Lower lobe of right lung (tissue), 2 donors: ENCODE results near the gene FNTB. TPM values are rescaled to one million over a fixed set of nuclear protein-coding genes. Genes with fewer than 3 reads are reported as not detected.
A peak's percentile ranks its signal among the peaks of the same experiment; 100 is the strongest.

Source experiments
- ATAC-seq, 2 donors: fragments of 200-7000 bp; cut with Tn5 transposase; one replicate each; pipeline ENCODE4 v1.9.1; 2020 to 2022; ENCODE audit warnings: mild to moderate bottlenecking in 2 of 2, moderate library complexity in 2 of 2
- DNase-seq: peaks from one replicate; pipeline ENCODE4 v3.0.0-alpha.2; 2020
- H3K27ac ChIP-seq: fragments of 200-600 bp; one replicate; pipeline ENCODE4 v1.8.0; 2022
- H3K27me3 ChIP-seq: fragments of 200-600 bp; one replicate; pipeline ENCODE4 v1.8.0; 2022; ENCODE audit warnings: low read depth
- H3K36me3 ChIP-seq: fragments of 200-600 bp; one replicate; pipeline ENCODE4 v1.8.0; 2022; ENCODE audit warnings: mild to moderate bottlenecking
- H3K4me1 ChIP-seq: fragments of 200-600 bp; one replicate; pipeline ENCODE4 v1.8.0; 2022
- H3K4me3 ChIP-seq: fragments of 200-600 bp; one replicate; pipeline ENCODE4 v1.8.0; 2022; ENCODE audit warnings: mild to moderate bottlenecking
- H3K9me3 ChIP-seq: fragments of 200-600 bp; one replicate; pipeline ENCODE4 v1.8.0; 2022
- intact Hi-C: fragments of 100-400 bp; cut with DNase I; formaldehyde crosslinking; loops from one replicate; pipeline ENCODE4 v1.11.0; 2022
- long read RNA-seq: library from polyadenylated mRNA; unstranded; transcript quantifications from one replicate; pipeline ENCODE4 v2.0.0, GENCODE V29; 2021
- total RNA-seq: library from RNA; stranded (reverse); fragmentation: NEBNext Ultra II Directional; extraction: Animal tissue kit (Norgen Biotek cat#: 25700); gene quantifications from one replicate; pipeline ENCODE4 v1.2.1, GENCODE V29; 2021
- TF ChIP-seq, protein P1 (sequence below): fragments of 200-600 bp; IDR thresholded peaks from one replicate; pipeline ENCODE4 v1.8.0; 2022; ENCODE audit warnings: antibody characterized with exemption, mild to moderate bottlenecking
- donor health status: DM: no; HTN: yes; CAD: no; lungs with severe emphysema.

Gene FNTB, protein sequence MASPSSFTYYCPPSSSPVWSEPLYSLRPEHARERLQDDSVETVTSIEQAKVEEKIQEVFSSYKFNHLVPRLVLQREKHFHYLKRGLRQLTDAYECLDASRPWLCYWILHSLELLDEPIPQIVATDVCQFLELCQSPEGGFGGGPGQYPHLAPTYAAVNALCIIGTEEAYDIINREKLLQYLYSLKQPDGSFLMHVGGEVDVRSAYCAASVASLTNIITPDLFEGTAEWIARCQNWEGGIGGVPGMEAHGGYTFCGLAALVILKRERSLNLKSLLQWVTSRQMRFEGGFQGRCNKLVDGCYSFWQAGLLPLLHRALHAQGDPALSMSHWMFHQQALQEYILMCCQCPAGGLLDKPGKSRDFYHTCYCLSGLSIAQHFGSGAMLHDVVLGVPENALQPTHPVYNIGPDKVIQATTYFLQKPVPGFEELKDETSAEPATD
- total RNA-seq, result 14.0 TPM
- long read RNA-seq, transcript FNTB-201 (12 exons, 2,834 nt), result major isoform, 19 of 37 reads
- long read RNA-seq, partial matches to known transcripts, result 4 of 37 reads
- long read RNA-seq, other reads (novel, unspliced or antisense), result 10 of 37 reads

DNA sequence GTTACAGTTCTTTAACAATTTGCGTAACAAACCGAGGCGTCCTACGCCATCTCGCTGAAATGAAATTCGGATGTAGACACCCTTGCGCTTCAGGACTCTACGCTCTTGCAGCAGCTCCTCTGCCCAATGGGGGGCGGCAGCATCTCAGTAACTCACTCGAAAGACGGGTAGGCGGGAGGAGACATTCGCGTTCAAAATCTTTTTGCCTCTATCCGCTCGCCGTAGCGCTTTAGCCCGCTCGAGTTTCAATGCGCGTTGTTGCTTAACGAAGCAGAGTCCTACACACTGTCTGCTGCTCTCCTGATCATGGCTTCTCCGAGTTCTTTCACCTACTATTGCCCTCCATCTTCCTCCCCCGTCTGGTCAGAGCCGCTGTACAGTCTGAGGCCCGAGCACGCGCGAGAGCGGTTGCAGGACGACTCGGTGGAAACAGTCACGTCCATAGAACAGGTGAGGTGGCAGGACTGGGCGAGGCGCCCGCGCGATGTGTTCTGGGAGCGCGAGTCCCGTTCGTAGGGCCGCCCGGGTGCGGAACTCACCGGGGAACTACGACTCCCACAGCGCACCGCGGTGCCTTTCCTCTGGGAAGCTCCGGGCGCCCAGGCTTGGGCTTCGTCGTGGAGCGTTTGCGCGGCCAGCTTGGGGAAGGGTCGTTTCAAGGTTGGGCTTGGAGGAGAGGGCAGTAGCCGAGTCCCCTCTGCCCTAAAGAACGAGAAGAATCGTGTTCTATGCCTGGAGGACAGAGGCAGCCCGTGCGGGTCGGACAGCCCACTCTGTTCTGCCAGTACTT, at the start of gene FNTB:
TSS of gene FNTB (plus strand) at position 248 of the 790 bp plus-strand sequence. CDS start at position 307, 59 bp downstream.
- H3K4me3 ChIP-seq, result peak within 1 kb of the TSS; percentile 86
- peak; percentile 99 for ATAC-seq
- no peaks in the 10 kb centered on the region for H3K36me3 ChIP-seq
- DNase-seq, result peak; percentile 97
- peaks cover 18% of the 10 kb centered on the region for H3K4me1 ChIP-seq
- TF ChIP-seq, protein P1, sequence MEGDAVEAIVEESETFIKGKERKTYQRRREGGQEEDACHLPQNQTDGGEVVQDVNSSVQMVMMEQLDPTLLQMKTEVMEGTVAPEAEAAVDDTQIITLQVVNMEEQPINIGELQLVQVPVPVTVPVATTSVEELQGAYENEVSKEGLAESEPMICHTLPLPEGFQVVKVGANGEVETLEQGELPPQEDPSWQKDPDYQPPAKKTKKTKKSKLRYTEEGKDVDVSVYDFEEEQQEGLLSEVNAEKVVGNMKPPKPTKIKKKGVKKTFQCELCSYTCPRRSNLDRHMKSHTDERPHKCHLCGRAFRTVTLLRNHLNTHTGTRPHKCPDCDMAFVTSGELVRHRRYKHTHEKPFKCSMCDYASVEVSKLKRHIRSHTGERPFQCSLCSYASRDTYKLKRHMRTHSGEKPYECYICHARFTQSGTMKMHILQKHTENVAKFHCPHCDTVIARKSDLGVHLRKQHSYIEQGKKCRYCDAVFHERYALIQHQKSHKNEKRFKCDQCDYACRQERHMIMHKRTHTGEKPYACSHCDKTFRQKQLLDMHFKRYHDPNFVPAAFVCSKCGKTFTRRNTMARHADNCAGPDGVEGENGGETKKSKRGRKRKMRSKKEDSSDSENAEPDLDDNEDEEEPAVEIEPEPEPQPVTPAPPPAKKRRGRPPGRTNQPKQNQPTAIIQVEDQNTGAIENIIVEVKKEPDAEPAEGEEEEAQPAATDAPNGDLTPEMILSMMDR, result peak; percentile 66
- intact Hi-C loops, result no loop called here
- H3K9me3 ChIP-seq, result no peaks in the 10 kb centered on the region
- peak within 1 kb of the TSS; percentile 86 for H3K27ac ChIP-seq
- no peaks in the 10 kb centered on the region for H3K27me3 ChIP-seq

DNA sequence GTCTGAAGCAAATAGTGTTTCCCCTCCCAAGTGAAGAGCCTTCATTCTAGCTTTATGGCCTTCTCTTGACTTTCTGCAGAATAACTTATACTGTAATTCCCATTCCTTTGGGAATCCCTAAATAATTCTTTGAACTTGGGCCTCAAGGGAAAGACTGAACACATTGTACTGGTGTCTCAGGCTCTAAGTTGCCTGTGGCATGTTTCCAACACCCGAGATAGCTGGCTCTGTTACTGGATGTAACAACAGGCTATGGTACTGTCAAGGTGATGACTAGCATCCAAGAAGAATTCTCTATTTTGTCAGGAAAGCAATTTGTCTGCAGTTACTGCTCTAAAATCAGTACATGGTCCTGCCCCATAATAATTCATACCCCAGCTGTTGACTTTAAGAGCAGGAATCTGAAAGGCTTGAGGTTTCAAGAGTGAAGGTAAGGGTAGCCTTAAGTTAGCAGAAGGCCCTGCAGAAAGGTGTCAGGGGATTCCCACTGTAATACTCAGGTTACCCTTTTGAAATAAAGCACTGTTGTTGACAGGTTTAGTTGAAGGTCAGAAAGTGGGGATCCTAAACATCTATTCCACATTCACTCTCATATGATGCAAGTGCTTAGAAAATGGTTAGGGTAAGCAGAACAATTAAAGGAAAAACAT, 49.4 kb upstream of the FNTB start:
- Histone ChIP-seq H3K36me3 (peaks cover 56% of the 10 kb centered on the region), H3K27ac (no peak overlapping the region), H3K9me3 (no peaks in the 10 kb centered on the region), H3K4me3 (no peak overlapping the region), H3K4me1 (no peaks in the 10 kb centered on the region), H3K27me3 (no peaks in the 10 kb centered on the region)
- TF ChIP-seq, protein P1, result no peak
- DNase-seq, result no peak
- intact Hi-C loops, result no loop called here
- no peak for ATAC-seq

DNA sequence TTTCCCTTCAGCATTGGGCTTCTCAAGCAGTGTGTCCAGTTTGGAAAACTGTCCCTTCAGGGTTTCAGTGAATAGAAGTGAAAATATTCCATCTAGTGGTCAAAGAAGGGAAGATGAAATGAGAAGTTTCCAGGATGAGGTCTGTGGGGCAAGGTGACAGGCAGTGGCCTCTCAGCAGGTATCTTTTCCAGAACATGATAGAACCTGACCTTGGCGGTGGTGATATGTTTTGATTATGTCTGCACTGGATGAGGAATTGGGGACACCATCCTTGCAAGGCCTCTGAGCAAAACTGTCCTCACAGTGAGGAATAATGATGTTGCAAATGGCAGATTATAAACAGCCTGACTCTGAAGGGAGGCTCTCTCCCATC, 48.9 kb upstream of the FNTB start:
- Histone ChIP-seq H3K4me1 (no peaks in the 10 kb centered on the region), H3K4me3 (no peak overlapping the region), H3K27ac (no peak overlapping the region), H3K36me3 (peaks cover 51% of the 10 kb centered on the region), H3K27me3 (no peaks in the 10 kb centered on the region), H3K9me3 (no peaks in the 10 kb centered on the region)
- TF ChIP-seq, protein P1, result peak; percentile 20
- peak in 1 of 2 donors; percentile 30 for ATAC-seq
- no peak for DNase-seq
- intact Hi-C loops, result no loop called here

DNA sequence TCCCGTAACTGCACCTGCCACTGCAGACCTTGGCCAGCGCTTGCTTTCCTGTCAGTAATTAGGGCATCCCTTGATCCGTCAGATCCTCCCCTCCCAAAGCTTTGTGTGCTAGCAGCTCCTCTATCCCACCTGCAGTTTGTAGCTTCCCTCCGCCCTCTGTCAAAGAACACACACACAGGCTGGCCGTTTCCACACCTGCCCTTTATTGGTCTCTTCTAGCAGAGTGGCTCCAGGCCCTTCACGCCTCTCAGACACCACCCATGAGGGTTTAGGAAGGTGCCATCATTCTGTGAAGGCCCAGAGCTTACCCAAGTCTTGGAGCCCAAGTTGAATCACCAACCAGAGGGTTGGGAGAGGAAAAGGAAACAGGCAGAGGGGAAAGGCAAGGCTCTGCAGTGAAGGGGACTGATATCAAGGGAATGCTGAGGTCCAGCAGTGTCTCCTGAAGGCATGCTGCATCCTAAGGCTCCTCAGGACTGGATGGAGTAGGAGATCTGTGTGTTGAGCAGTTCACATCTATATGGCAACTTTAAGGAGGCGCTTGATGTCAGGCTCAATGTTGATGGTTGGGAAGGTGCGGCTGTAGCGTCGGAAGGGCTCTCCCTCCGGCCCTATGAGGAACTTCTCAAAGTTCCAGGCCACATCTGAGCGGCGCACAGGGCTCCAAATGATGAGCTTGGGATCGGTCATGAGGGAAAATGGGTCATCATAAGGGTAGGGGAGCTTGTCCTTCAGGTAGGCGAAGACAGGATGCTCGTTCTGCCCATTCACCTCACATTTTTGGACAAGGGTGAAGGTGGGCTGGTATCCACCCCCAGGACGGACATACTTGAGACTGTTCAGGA, 47.5 kb upstream of the FNTB start:
- no peaks in the 10 kb centered on the region for H3K9me3 ChIP-seq
- no peak overlapping the region for H3K4me3 ChIP-seq
- no peaks in the 10 kb centered on the region for H3K4me1 ChIP-seq
- H3K36me3 ChIP-seq, result peaks cover 45% of the 10 kb centered on the region
- ATAC-seq (no peak), DNase-seq (no peak)
- TF ChIP-seq, protein P1, result no peak
- H3K27ac ChIP-seq, result no peak overlapping the region
- intact Hi-C loops, result no loop called here
- no peaks in the 10 kb centered on the region for H3K27me3 ChIP-seq
